ENCODE measurements around the gene JUNB.

JUNB gene

DNA sequence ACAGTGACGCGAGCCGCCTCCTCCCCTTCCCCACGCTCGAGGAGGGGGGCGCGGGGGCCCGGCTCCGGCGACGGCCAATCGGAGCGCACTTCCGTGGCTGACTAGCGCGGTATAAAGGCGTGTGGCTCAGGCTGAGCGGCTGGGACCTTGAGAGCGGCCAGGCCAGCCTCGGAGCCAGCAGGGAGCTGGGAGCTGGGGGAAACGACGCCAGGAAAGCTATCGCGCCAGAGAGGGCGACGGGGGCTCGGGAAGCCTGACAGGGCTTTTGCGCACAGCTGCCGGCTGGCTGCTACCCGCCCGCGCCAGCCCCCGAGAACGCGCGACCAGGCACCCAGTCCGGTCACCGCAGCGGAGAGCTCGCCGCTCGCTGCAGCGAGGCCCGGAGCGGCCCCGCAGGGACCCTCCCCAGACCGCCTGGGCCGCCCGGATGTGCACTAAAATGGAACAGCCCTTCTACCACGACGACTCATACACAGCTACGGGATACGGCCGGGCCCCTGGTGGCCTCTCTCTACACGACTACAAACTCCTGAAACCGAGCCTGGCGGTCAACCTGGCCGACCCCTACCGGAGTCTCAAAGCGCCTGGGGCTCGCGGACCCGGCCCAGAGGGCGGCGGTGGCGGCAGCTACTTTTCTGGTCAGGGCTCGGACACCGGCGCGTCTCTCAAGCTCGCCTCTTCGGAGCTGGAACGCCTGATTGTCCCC is at the start of gene JUNB:
JUNB (plus strand) TSS at position 142 of the 706 bp plus-strand sequence; CDS start at position 428, 286 bp downstream.
- DNase-seq = peak; percentile 77

DNA sequence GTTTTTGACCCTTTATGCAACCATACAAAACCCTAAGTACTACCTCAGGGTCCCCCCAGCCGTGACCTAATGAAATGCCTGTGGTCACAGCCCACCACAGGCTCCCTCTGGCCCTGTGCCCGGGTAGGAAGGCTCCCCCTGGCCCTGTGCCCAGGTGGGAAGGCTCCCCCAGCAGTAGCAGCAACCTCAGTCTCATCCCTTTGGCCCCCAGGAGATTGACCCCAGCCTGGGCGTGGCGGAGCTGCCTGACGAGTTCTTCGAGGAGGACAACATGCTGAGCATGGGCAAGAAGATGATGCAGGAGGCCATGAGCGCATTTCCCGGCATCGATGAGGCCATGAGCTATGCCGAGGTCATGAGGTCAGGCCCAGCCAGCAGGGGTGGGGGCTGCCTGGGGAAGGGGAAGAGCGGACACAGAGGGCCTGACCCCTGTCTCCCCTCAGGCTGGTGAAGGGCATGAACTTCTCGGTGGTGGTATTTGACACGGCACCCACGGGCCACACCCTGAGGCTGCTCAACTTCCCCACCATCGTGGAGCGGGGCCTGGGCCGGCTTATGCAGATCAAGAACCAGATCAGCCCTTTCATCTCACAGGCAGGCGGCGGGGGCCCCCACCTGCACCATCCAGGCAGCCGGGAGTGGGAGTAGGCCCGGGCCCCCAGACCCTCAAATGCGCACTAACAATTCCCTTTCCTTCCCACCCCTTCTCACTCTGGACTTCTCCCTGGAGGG is 46.0 kb upstream of the JUNB start:
- DNase-seq = no peak

DNA sequence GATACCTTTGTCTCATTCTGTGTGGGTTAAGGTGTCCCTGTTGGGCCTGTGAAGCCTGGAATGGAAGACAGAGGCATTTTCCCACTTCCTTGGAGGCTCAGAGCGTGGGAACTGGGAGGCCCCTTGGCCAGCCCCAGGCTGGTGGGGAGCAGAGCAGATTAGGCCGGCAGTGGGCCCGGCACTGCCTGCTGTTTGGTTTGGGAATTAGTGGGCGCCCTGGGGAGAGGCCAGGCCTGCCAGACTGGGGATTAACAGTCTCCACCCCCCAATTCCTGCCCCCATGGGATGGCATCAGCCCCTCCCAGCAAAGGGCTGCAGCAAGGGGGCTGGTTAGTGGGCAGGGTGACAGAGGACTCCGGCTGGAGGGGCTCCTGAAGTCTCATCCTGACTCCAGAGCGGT is 42.8 kb upstream of the JUNB start:
- no peak for DNase-seq

DNA sequence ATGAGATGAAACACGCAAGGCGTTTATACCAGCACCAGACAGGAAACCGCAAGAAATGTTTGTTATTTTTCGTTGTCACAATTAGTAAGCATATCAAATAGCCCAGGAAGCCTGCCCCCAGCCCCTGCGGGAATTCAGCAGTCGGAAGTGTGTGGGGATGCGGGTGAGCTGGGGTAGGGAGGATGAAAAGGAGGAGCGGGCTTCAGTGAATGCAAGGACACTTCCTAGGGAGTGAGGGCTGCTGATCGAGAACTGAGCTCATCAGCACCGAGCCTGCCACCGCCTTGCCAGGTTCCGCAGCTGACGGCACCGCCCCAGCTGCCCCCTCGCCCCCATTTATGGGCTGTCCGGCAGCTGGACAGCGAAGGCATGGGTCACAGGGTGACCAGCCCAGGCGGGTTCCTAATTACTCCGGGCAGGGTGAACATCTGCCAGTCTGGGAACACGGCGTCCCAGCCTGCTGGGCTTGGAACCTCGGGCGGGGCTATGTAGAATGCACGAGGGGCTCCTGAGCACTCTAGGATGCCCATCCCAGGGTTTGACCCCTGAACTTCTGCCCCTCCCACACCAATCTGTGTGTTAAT is 41.3 kb upstream of the JUNB start:
- no peak for DNase-seq

DNA sequence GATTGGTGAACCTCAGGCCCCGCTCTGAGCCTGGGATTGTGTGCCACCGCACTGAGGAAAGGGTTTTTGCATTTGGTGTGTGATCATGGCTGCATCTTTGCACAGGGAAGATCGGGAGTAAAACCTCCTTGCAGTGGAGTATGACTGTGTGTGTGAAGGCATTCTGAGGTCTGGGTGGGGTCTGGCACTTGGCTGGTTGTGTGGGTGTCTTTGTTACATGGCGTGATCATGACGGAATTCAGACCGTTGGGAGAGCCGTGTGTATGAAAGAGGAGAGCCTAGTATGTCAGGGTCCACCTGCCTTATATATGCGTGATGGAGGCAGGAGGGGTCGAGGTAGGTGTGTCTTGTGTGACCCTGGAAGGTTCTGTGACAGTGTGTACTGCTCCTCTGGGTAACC is 40.4 kb upstream of the JUNB start:
- DNase-seq = no peak

DNA sequence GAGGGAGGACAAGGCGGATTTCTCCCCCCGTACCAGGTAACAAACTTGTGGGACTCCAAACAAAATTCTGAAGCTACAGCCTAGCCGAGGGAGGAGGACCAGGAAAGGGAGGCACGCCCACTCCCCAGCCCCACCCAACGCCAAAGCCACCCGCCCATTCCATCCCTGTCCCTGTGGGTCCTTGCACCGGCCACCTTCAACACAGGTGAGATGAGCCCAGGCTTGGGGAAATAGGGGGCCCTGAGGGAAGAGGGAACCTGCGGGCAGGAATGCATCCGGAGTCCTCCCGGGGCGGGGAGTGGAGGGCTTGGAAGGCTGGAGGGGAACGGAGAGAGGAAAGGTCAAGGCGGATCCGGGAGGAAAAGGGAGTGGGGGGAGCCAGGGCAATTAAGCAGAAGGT is 39.7 kb upstream of the JUNB start, which contains the start of gene BEST2:
BEST2 (plus strand) TSS at position 157 of the 400 bp plus-strand sequence. CDS start 802 bp downstream, outside the sequence.
- no peak for DNase-seq

DNA sequence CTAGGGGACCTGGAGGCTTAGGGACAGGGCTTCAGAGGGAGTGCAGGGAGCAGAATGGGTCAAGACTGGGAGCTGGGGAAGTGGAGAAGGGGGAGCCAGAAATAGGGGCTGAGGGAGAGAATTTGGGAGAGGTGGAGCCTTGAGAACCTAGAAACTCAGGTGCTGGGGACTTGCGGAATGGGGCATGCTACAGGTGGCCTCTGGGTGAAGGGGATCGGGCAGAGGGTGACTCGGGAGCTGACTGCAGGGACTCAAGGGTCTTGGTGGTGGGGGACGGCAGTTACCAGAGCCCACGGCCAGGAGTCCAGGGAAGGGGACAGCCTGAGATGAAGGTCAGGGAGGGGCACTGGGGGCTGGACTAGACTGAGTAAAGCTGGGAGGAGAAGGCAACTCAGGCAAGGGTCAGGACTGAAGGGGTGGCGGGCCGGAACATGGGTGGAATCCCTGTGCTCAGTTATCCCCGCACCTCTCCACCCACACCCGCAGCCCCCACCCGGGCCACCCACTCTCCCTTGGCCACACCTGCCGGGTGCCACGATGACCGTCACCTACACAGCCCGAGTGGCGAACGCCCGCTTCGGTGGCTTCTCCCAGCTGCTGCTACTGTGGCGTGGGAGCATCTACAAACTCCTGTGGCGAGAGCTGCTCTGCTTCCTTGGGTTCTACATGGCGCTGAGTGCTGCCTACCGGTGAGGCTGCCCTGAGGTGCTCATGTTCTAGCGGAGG is 39.1 kb upstream of the JUNB start:
- no peak for DNase-seq

DNA sequence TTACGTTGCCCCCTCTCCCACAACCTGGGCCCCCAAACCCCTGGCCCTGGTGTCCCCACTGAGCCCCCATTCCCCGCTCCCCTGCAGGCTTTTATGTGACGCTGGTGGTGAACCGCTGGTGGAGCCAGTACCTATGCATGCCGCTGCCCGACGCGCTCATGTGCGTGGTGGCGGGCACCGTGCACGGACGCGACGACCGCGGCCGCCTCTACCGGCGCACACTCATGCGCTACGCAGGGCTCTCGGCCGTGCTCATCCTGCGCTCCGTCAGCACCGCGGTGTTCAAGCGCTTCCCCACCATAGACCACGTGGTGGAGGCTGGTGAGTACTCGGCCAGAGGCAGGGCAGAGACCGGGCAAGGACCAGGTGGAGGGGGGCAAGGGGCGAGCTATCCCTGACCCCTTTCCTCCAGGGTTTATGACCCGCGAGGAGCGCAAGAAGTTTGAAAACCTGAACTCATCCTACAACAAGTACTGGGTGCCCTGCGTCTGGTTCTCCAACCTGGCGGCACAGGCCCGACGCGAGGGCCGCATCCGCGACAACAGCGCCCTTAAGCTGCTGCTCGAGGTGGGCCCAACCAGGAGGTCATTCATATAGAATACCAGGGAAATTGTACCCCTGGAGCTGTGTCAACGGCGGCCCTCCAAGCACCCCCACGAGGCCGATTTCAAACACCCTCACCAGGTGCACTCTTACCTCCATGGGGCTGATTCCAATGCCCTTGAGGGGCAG is 36.7 kb upstream of the JUNB start:
- DNase-seq = no peak

DNA sequence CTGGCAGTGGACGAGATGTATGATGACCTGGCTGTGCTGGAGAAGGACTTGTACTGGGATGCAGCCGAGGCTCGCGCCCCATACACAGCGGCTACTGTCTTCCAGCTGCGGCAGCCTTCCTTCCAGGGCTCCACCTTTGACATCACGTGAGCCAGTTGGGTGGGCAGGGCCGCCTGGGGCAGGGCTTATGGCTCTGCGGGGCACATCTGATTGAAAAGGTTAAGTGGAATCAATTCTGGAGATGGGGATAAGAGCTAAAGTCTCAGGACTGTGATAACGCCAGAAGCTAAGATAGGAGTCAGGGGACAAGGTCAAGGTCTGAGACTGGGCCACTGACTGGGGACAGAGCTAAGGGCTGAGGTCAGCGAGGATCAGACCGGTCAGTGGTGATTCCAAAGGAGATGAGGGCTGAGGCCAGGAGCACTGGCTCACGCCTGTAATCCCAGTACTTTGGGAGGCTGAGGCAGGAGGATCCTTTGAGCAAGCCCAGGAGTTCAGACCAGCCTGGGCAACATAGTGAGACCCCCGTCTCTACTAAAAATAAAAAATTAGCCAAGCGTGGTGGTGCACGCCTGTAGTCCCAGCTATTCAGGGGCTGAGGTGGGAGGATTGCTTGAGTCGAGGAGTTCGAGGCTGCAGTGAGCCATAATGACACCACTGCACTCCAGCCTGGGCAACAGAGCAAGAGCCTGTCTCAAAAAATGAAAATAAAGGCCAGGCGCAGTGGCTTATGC is 35.0 kb upstream of the JUNB start:
- no peak for DNase-seq

DNA sequence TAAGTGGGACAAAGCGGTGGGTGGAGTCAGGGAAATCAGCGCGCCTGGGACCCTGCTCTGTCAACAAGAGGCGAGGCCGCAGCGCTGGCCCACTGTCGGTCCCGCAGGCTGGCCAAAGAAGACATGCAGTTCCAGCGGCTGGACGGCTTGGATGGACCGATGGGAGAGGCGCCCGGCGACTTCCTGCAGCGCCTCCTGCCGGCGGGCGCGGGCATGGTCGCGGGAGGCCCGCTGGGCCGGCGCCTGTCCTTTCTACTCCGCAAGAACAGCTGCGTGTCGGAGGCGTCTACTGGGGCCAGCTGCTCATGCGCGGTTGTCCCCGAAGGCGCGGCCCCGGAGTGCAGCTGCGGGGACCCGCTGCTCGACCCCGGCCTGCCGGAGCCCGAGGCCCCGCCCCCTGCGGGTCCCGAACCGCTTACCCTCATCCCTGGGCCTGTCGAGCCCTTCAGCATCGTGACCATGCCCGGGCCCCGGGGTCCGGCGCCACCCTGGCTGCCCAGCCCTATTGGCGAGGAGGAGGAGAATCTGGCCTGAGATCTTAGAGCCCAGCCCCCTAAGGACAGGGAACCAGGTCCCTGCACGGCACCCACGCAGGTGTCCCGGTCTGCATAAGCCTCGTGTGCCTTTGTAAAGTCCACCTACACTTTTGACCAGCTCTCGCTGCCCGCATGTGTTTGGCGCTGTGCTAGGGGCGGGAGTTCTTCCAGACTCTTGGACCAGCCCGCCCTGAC is 33.6 kb upstream of the JUNB start:
- no peak for DNase-seq

DNA sequence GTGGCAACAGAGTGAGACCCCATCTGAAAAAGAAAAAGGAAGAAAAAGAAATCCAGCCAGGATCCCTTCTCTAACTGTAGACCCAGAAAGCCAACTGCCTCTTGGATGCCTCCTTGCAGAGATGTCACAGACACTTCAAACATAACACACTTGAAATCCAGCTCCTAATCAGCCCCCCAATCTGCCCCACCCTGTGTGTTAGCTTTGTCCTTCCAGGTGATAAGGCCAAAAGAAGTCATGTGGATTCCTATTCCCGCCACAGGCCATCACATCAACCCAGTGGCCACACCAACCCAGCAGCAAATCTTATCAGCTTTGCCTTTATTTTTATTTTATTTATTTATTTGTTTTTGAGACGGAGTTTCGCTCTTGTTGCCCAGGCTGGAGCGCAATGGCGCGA is 31.6 kb upstream of the JUNB start:
- no peak for DNase-seq

DNA sequence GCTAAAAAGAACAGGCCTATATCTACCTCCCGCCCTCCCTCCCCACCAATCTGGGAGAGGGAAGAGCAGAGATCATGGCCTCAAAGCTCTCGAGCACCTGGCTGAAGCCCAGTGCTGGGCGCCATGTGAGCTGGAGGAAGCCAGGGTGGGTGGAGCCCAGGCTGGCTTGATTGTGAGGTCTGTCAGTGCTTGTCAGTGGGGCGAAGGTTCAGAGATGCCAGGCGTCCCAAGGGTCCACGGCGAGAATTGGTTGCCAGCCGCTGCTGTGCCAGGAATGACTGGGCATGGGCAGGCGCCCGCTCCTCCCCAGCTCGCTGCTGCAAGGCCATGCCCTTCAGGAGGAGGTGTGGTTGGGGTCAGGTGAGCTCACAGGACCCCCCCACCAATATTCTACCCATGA is 28.2 kb upstream of the JUNB start:
- no peak for DNase-seq

DNA sequence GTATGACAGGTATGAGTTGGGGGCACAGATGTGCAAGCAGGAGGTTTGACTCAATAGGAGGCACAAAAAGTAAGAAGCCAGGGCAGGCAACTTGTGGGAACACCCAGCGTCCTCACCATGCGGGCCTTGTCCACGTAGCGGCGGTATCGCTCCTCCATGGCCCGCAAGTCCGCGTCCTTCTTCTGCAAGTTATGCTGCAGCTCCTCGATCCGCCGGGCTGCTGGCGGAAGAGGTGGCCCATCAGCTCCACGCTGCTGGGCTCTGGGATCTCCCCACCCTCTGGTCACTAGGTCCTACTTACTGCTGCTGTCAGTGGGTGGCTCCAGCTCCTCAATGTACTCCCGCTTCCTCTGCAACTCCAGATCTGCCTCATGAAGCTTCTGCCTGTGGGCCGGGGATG is 26.6 kb upstream of the JUNB start:
- no peak for DNase-seq

DNA sequence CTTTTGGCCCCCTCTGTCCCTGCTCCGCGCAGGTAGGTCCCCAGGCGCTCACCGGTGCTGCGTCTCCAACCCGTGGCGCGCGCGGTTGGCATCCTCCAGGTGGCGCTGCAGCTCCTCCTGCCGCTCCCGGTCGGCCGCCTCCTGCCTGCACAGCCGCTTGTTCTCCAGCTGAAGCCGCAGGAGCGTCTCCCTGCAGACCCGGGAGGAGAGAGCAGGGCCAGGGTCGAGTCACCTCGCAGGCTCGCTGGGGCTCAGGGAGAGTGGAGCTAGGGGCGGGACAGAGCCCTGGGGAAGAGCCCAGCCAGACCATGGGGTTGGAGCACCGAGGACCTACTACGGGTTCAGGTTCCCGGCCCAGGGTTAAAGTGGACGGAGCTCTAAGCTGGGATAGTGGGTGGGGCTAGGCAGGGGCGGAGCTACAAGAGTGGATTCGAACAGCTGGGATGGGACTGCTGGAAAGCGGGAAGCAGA is 25.2 kb upstream of the JUNB start:
- DNase-seq = peak; percentile 35

DNA sequence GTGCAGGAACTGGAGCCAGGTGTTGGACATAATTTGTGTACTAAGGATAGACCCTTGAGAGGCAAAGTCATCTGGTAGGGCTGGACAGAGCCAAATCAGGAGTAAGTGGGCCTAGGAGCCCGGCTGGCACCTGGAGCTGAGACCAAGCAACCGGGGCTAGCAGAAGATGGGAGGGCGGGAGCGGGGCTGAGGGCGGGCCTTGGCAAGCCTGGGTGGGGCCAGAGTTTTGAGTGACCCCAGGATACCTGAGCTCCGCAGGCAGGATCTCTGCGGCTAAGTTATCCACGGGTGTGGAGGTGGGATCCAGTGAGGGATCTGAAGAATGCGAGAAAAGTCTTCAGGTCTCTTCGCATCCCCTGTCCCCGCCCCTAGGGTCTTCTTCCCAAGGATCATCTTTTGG is 24.1 kb upstream of the JUNB start:
- DNase-seq = no peak

DNA sequence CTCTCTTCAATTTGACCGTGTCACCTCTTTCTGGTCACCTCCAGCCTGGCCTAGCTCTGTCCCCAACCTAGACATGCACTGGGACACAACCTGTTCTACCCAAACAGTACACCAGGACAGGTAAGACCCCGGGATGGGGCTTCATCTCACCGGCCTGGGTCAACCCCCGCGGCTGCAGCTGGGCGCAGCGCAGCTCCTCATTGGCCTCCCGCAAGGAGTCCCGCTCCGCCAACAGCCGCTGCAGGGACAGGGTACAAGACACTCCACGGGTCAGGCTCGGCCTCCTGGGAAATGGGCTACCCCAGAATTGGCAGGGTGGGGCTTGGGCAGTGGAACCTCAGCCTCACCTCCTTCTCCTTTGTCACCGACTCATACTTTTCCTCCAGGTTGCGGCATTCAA is 23.6 kb upstream of the JUNB start:
- no peak for DNase-seq

DNA sequence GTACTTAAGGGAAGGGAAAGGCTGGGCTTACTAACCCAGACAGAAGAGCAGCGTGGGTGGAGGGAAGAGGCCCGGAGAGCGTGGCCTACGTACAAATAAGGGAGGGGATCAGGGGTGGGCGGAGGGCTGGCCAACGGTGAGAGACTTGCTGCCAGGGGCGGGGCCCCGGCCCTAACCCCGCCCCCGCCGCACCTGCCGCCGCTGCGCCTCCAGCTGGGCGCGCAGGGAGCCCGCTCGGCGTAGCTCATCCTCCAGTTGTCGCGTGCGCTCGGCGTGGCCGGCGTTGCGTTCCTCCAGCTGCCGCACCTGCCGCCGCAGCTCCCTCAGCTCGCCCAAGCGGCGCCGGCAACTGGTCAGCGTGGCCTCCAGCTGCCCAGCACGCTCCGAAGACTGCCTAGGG is 21.6 kb upstream of the JUNB start:
- no peak for DNase-seq

DNA sequence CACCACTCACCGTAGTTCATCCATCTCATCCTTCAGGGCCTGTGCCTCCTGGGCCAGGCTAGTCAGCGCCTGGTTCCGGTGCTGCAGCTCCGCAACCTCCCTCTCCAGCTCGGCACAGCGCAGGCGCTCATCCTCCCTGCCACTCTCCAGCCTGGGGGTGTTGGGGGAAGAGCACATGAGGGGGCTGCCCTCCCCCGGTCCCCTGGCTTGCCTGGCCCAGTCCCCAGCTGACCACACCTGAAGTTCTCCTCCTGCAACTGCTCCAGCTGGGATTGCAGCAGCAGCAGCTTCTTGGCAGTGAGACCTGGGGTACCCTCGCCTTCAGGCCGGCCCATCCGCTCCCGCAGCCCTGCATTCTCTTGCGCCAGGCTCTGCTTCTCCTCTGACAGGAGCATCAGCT is 20.4 kb upstream of the JUNB start:
- no peak for DNase-seq

DNA sequence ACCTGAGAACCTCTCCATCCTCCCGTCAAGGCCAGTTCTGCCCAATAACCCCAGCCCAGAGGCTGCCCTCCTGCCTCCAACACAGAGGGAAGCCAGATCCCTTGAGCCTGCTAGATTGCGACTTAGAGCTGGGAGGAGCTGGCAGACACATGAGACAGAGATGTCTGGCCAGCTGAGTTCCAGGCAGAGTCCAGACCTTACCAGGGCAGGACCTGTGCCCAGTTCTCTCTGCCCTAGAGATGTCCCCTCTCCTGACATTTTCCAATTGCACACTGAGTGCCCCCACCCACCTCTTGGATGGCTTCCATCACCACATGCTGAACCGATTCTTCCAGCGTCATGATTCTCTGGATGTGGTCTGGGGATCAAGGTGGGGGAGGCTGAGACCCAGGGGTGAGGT is 19.0 kb upstream of the JUNB start:
- no peak for DNase-seq

DNA sequence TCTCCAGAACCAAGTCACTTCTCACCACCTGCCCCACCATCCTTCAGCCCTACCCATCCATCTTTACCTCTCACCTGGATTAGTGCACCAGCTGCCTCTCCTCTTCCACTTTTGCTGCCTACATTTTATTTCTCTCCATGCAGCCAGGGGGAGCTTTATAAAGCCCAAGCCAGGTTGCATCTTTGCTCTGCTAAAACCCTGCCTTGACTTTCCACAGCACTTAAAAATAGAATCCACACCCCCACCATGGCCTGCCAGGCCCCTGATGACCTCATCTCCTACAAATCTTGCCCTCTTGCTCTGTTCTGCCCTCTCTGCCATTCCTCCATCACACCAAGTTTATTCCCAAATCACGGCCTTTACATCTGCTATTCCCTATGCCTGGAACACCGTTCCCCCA is 17.7 kb upstream of the JUNB start:
- DNase-seq = no peak
